Lung (tissue), 12 donors: ENCODE data around the gene GALNT2. TPM values are rescaled to one million over a fixed set of nuclear protein-coding genes. Genes with fewer than 3 reads are reported as not detected.

Experiments
- ATAC-seq: fragments of 200-7000 bp; cut with Tn5 transposase; one replicate; pipeline ENCODE4 v1.9.1; 2020; ENCODE audit warnings: moderate number of reproducible peaks; ENCODE audit not compliant: insufficient read depth, low FRiP score
- DNase-seq, 3 donors: peaks; one replicate each; pipeline ENCODE4 v3.0.0-alpha.2; 2013 to 2017
- H3K27ac ChIP-seq, 2 donors: one replicate each; pipeline ENCODE4 v1.5.1; 2013; ENCODE audit warnings: mild to moderate bottlenecking in 2 of 2, moderate library complexity in 2 of 2, control low read depth in 1 of 2, inconsistent platforms in 1 of 2, low read depth in 1 of 2, low read length in 1 of 2
- H3K27me3 ChIP-seq, 3 donors: one replicate each; pipeline ENCODE4 v1.5.1; 2013; ENCODE audit warnings: low read length in 2 of 3; ENCODE audit not compliant: control insufficient read depth in 3 of 3, insufficient read depth in 3 of 3
- H3K36me3 ChIP-seq, 4 donors: one replicate each; pipeline ENCODE4 v1.5.1; 2013; ENCODE audit warnings: low read length in 4 of 4, mild to moderate bottlenecking in 1 of 4, moderate library complexity in 1 of 4; ENCODE audit not compliant: control insufficient read depth in 4 of 4, insufficient read depth in 4 of 4
- H3K4me1 ChIP-seq, 5 donors: one replicate each; pipeline ENCODE4 v1.5.1; 2013; ENCODE audit warnings: low read length in 5 of 5, mild to moderate bottlenecking in 2 of 5, moderate library complexity in 1 of 5; ENCODE audit not compliant: control insufficient read depth in 5 of 5, insufficient read depth in 5 of 5
- H3K4me3 ChIP-seq: one replicate; pipeline ENCODE4 v1.5.1; 2013; ENCODE audit warnings: mild to moderate bottlenecking, control low read depth, moderate library complexity
- H3K9ac ChIP-seq, 2 donors: one replicate each; pipeline ENCODE4 v1.5.1; 2013; ENCODE audit warnings: low read length in 2 of 2, control low read depth in 1 of 2; ENCODE audit not compliant: insufficient read depth in 1 of 2
- H3K9me3 ChIP-seq, 4 donors: one replicate each; pipeline ENCODE4 v1.5.1; 2013; ENCODE audit warnings: low read length in 3 of 4, mild to moderate bottlenecking in 1 of 4, moderate library complexity in 1 of 4; ENCODE audit not compliant: control insufficient read depth in 4 of 4, insufficient read depth in 3 of 4
- CTCF ChIP-seq: IDR thresholded peaks from 2 replicates; pipeline ENCODE4 v1.5.1; 2012; ENCODE audit warnings: mild to moderate bottlenecking; ENCODE audit errors: control extremely low read depth, extremely low read depth
- WGBS, 2 donors: extraction: QIAGEN DNeasy Blood & Tissue Kit; methylation state at CpG; one replicate each; pipeline ENCODE4 v1.1.7; 2013; 5-methylcytosine and 5-hydroxymethylcytosine counted together
- polyA plus RNA-seq, 2 donors: library from polyadenylated mRNA; stranded (reverse); fragments of 200-250 nt; gene quantifications; one replicate each; pipeline ENCODE4 v1.2.1, GENCODE V29; 2013
- total RNA-seq, 2 donors: library from RNA; depleted of rRNA in 1 of 2; stranded (reverse); fragments of >200 nt in 1 of 2; gene quantifications; one replicate each; pipeline ENCODE4 v1.2.1, GENCODE V29; 2014 to 2021
- donor health status: control.
- donor health status: control.
- donor health status: Bipolar disorder and iron deficiency.
- donor health status: healthy.
- donor health status: DM: yes; HTN: yes; CAD: no.

GALNT2 gene
- total and polyA plus RNA-seq, 4 donors = 23.1 to 101 (median 58.9) TPM

DNA sequence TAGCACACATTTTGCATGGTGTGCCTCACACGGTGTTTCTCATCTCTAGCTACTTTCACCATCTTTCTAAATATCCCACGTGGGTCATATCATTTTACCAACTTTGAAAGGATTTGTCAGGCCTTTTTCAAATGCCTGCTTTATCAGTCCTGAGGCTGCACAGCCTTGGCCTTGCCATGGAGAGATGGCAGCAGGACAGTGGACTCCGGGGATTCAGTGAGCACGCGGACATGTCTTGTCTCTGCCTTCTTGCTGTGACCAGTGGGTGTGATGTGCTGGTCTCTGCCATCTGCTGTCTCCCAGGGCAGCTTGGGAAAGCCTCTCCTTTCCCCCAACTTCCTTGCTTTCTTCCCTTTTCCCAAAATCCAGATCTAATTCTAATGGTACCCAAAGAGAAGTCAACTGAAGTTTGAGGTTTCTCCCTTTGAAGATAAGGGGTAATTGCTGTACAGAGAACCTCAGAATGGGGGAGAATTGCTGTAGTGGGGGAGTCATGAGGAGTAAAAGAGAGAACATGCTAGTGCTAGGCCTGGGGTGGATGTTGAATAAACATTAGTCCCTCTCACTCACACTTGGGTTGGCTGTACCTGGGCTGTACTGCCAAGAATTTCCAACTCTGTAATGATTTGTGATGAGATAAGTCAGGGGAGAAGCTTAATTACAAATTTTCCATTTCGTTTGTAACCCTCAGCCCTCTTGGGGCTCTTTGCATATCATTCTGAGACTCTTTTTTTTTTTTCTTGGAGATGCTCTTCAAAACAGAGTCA lies 99.5 kb downstream of the GALNT2 start:
- 96 to 98% methylated on average over 6 of the region's 6 CpGs for WGBS, 2 donors
- no peak for TF ChIP-seq CTCF
- Histone ChIP-seq H3K27me3 (no peaks in the 10 kb centered on the region), H3K36me3 (no peaks in the 10 kb centered on the region), H3K27ac (no peak overlapping the region), H3K4me3 (no peak overlapping the region), H3K4me1 (peaks cover 0 to 8% (median 0%) of the 10 kb centered on the region in 5 donors), H3K9me3 (no peaks in the 10 kb centered on the region), H3K9ac (no peak overlapping the region)
- ATAC-seq = no peak
- no peak for DNase-seq

GRCh38 chr1:230167419-230167852 lies 100.4 kb downstream of the GALNT2 start:
- peak; percentile 63 for TF ChIP-seq CTCF
- 79 to 83% methylated on average over 12 of the region's 12 CpGs for WGBS, 2 donors

DNA sequence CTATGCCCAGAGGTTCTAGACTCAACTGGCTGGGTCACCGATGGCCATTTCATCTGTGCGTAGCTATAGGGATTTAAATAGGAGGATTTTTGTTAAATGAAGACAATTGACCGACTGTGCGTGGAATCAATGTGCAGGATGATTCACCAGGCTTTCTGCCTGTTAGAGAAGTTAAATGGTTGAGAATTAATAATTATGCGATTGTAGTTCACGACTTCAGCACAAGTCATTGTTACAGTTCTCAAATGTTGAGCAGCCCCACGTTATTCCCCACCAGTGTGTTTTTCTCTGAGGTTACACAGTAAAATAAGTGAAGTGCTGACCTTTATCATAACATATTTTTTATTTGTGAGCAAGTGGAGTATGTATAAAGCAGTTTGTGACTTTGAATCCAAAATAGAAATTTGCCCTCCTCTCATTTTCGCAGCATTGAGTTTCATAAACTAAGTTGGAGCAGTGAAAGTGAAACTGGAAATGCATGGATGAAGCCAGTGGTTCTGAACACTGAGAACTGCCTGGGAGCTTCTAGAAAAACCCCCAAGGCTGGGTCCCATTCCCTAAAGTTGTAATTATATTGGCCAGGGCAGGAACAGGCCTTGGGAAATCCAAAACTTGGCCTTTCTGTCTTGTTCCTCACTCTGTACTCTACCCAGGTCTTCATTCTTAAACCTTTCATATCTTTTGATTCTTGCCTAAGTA lies 102.6 kb downstream of the GALNT2 start:
- H3K4me1 ChIP-seq = peaks cover 0 to 8% (median 0%) of the 10 kb centered on the region in 5 donors
- no peak for TF ChIP-seq CTCF
- 66 to 75% methylated on average over 8 of the region's 8 CpGs for WGBS, 2 donors
- H3K4me3 ChIP-seq = no peak overlapping the region
- H3K9me3 ChIP-seq = no peaks in the 10 kb centered on the region
- ATAC-seq = no peak
- H3K27me3 ChIP-seq = no peaks in the 10 kb centered on the region
- no peaks in the 10 kb centered on the region for H3K36me3 ChIP-seq
- H3K9ac ChIP-seq = no peak overlapping the region
- DNase-seq = no peak
- no peak overlapping the region for H3K27ac ChIP-seq

More at GRCh38 chr1:230167419-230167852, 100.4 kb downstream of the GALNT2 start:
- DNase-seq (no peak), ATAC-seq (peak; percentile 70)
- no peaks in the 10 kb centered on the region for H3K27me3 ChIP-seq
- peaks cover 0 to 8% (median 0%) of the 10 kb centered on the region in 5 donors for H3K4me1 ChIP-seq
- no peak overlapping the region for H3K27ac ChIP-seq
- H3K9ac ChIP-seq = no peak overlapping the region
- no peak overlapping the region for H3K4me3 ChIP-seq
- H3K9me3 ChIP-seq = no peaks in the 10 kb centered on the region
- H3K36me3 ChIP-seq = no peaks in the 10 kb centered on the region
